GM23248 (cell line): ENCODE data around the gene ROR1. TPM values are rescaled to one million over a fixed set of nuclear protein-coding genes. Genes with fewer than 3 reads are reported as not detected.

Experiments
- DNase-seq: peaks from one replicate; pipeline ENCODE4 v3.0.0-alpha.2; 2015
- H2AFZ ChIP-seq: fragments of 200-600 bp; sonication (generic); 2 replicates; pipeline ENCODE4 v1.6.1; 2016; ENCODE audit warnings: antibody characterized with exemption
- H3F3A ChIP-seq: fragments of 200-600 bp; sonication (generic); 2 replicates; pipeline ENCODE4 v1.6.1; 2016; ENCODE audit warnings: mild to moderate bottlenecking, antibody characterized with exemption, mixed run types; ENCODE audit not compliant: insufficient read depth
- H3K27ac ChIP-seq: fragments of 200-600 bp; sonication (generic); 2 replicates; pipeline ENCODE4 v1.5.1; 2016; ENCODE audit warnings: mild to moderate bottlenecking
- H3K27me3 ChIP-seq: fragments of 200-600 bp; sonication (generic); replicated peaks from 2 replicates; pipeline ENCODE4 v1.6.1; 2016; ENCODE audit warnings: mild to moderate bottlenecking; ENCODE audit not compliant: insufficient read depth
- H3K36me3 ChIP-seq: fragments of 200-600 bp; sonication (generic); 2 replicates; pipeline ENCODE4 v1.6.1; 2016; ENCODE audit warnings: low read depth, mild to moderate bottlenecking
- H3K4me1 ChIP-seq: fragments of 200-600 bp; sonication (generic); 2 replicates; pipeline ENCODE4 v1.6.1; 2016; ENCODE audit warnings: mild to moderate bottlenecking; ENCODE audit not compliant: insufficient read depth
- H3K4me2 ChIP-seq: fragments of 200-600 bp; sonication (generic); one replicate; pipeline ENCODE4 v1.6.1; 2016; ENCODE audit warnings: mild to moderate bottlenecking; ENCODE audit not compliant: unreplicated experiment
- H3K4me3 ChIP-seq: fragments of 200-600 bp; sonication (generic); 2 replicates; pipeline ENCODE4 v1.5.1; 2016; ENCODE audit warnings: mild to moderate bottlenecking
- H3K79me2 ChIP-seq: fragments of 200-600 bp; sonication (generic); 2 replicates; pipeline ENCODE4 v1.6.1; 2016; ENCODE audit warnings: mild to moderate bottlenecking; ENCODE audit not compliant: insufficient read depth
- H3K9ac ChIP-seq: fragments of 200-600 bp; sonication (generic); 2 replicates; pipeline ENCODE4 v1.6.1; 2016; ENCODE audit warnings: mild to moderate bottlenecking
- H3K9me2 ChIP-seq: fragments of 200-600 bp; sonication (generic); 2 replicates; pipeline ENCODE4 v1.6.1; 2016; ENCODE audit warnings: mixed run types, mild to moderate bottlenecking, moderate library complexity; ENCODE audit not compliant: insufficient read depth
- H3K9me3 ChIP-seq: fragments of 200-600 bp; sonication (generic); one replicate; pipeline ENCODE4 v1.6.1; 2017; ENCODE audit warnings: low read depth
- H4K20me1 ChIP-seq: fragments of 200-600 bp; sonication (generic); 2 replicates; pipeline ENCODE4 v1.6.0; 2016; ENCODE audit not compliant: insufficient read depth
- EZH2 ChIP-seq: fragments of 200-600 bp; sonication (generic); IDR thresholded peaks from 2 replicates; pipeline ENCODE4 v1.6.1; 2018; ENCODE audit warnings: antibody characterized with exemption, mild to moderate bottlenecking; ENCODE audit not compliant: insufficient read depth, poor library complexity, severe bottlenecking
- EZH2phosphoT487 ChIP-seq: fragments of 200-600 bp; sonication (generic); IDR thresholded peaks from 2 replicates; pipeline ENCODE4 v1.6.1; 2018; ENCODE audit warnings: antibody characterized with exemption, moderate library complexity, mild to moderate bottlenecking, low read depth; ENCODE audit not compliant: insufficient read depth
- WGBS, 2 experiments: methylation state at CpG; one replicate each; pipeline ENCODE4 v1.1.6; 2015 to 2017; ENCODE audit warnings: low lambda C conversion rate in 2 of 2, low coverage in 1 of 2; ENCODE audit errors: missing lambda C conversion rate in 2 of 2; 5-methylcytosine and 5-hydroxymethylcytosine counted together
- in situ Hi-C: fragments of 300-500 bp; cut with MboI; formaldehyde crosslinking; loops from 2 replicates; pipeline ENCODE4 v1.15.0; 2020
- polyA plus RNA-seq: library from polyadenylated mRNA; unstranded; fragments of >200 nt; fragmentation: Nextera tagmentation; extraction: Ambion mirVana; gene quantifications from 2 replicates; pipeline ENCODE4 v1.2.1, GENCODE V29; 2016
- total RNA-seq: library from RNA; depleted of rRNA; stranded (reverse); fragments of >200 nt; shearing (Covaris generic); gene quantifications from 2 replicates; pipeline ENCODE4 v1.2.3, GENCODE V29; 2014

ROR1 gene
- total and polyA plus RNA-seq, 2 experiments from 2014 or later: 12.0 to 13.3 TPM

DNA sequence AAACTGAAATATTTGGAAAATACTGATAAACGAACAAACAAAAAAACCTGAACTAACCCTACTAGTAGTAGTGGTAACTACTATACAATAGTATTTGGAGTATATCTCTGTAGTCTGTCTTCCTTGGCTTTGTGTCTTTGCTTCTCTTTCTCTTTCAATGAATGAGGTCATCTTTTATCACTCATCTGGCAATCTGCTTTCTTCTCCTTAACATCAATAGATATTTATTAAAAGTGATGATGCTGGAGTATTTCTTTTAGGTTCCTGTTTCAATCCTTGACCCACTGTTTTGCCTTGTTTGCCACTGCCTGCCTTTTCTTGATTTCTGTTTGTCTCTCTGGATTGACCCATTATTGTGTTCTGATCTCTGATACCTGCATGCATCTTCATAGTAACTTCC, 71.5 kb downstream of the ROR1 start:
- in situ Hi-C loops: no loop called here
- Histone ChIP-seq H3K36me3 (no peaks in the 10 kb centered on the region), H3K4me1 (no peaks in the 10 kb centered on the region), H3K9ac (no peak overlapping the region), H3K9me2 (no peaks in the 10 kb centered on the region), H3K9me3 (no peaks in the 10 kb centered on the region), H3K4me2 (no peak overlapping the region), H4K20me1 (no peaks in the 10 kb centered on the region), H3F3A (no peaks in the 10 kb centered on the region; the same call in 1 of the 2 replicates), H3K27me3 (no peaks in the 10 kb centered on the region), H2AFZ (no peak overlapping the region), H3K4me3 (no peak overlapping the region), H3K79me2 (no peaks in the 10 kb centered on the region), H3K27ac (no peak overlapping the region)
- 84 to 96% methylated on average over 1 of the region's 1 CpG for WGBS, 2 experiments
- no peak for TF ChIP-seq EZH2phosphoT487
- DNase-seq: peak; percentile 11

DNA sequence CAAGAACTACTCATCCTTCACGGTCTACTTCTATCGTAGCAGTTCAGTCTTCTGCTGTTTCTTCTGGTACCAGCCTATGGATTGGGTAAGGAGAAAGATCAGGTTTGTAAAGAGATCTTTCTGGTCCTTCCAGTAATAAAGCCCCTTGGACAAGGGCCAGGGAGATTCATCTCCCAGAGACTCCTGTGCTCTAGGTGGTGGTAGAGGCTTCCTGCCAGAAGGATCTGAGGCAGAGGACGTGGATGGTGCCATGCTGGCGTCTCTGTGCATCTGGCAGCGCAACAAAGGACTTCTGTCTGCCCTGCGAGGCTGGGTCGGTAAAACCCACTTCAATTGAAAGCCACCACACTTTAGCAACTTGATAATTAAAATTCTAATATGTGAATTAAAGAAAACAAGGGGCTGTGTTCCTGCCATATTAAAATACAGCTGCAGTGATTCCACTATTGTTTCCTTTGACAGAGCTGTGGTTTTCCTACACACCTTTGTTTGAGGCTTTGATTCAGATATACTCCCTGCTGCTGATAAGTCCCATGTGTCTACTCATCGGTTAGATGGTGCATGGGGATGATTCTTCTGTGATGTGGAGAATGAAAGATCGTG, 73.6 kb downstream of the ROR1 start:
- Histone ChIP-seq H3K4me3 (no peak overlapping the region), H3K9ac (no peak overlapping the region), H3F3A (no peaks in the 10 kb centered on the region; the same call in 1 of the 2 replicates), H3K79me2 (no peaks in the 10 kb centered on the region), H3K27me3 (no peaks in the 10 kb centered on the region), H3K9me2 (no peaks in the 10 kb centered on the region), H3K4me1 (no peaks in the 10 kb centered on the region), H3K27ac (no peak overlapping the region), H4K20me1 (no peaks in the 10 kb centered on the region), H3K36me3 (no peaks in the 10 kb centered on the region), H3K4me2 (no peak overlapping the region), H2AFZ (no peak overlapping the region), H3K9me3 (no peaks in the 10 kb centered on the region)
- TF ChIP-seq EZH2 (no peak), EZH2phosphoT487 (no peak)
- no peak for DNase-seq
- WGBS, 2 experiments: 90 to 94% methylated on average over 9 of the region's 9 CpGs
- in situ Hi-C loops: no loop called here

DNA sequence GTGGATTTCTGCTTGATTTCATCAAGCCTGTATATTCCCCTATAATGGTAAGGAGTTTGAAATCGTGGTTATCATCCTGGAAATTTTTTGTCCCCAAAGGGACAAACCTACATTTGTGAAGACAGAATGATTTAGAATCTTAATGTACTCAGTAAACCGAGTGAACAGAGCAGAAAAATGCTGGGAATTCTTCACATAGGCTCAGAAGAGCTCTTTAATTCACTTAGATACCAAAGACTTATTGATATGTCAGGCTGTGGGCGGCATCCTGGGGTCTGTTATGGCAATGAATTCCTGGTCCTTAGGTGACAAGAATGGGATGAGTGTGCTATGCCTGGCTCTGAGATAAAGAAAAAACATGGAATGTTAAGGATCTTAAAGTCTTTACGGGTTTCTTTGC, 74.9 kb downstream of the ROR1 start:
- Histone ChIP-seq H4K20me1 (no peaks in the 10 kb centered on the region), H3K36me3 (no peaks in the 10 kb centered on the region), H3K4me2 (no peak overlapping the region), H3K4me1 (no peaks in the 10 kb centered on the region), H3K9me2 (no peaks in the 10 kb centered on the region), H3K9ac (no peak overlapping the region), H2AFZ (no peak overlapping the region), H3K79me2 (0 out of 2 replicates have a peak, but pooled peaks cover 5% of the 10 kb centered on the region), H3K4me3 (no peak overlapping the region), H3K27ac (no peak overlapping the region), H3K27me3 (no peaks in the 10 kb centered on the region), H3K9me3 (no peaks in the 10 kb centered on the region), H3F3A (no peaks in the 10 kb centered on the region; the same call in 1 of the 2 replicates)
- in situ Hi-C loops: no loop called here
- TF ChIP-seq EZH2phosphoT487 (no peak), EZH2 (no peak)
- 67% methylated on average over 4 of the region's 4 CpGs for WGBS, 2 experiments
- DNase-seq: no peak

DNA sequence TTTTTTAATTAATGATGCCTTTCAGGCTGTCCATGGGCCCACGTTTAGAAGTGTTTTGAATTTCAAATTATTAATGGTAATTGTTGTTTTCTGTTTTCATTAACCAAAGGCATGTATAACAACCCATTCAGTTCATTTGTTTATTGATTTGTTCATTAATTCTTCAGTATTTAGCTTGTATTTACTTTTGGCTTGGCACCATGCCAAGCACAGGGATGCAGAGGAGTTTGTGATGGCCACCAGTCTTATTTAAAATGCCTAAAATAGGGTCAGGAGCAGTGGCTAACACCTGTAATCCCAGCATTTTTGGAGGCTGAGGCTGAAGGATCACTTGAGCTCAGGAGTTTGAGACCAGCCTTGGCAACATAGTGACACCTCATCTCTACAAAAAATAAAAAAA, 75.3 kb downstream of the ROR1 start:
- in situ Hi-C loops: no loop called here
- no peaks in the 10 kb centered on the region for H4K20me1 ChIP-seq
- 43 to 47% methylated on average over 1 of the region's 1 CpG for WGBS, 2 experiments

DNA sequence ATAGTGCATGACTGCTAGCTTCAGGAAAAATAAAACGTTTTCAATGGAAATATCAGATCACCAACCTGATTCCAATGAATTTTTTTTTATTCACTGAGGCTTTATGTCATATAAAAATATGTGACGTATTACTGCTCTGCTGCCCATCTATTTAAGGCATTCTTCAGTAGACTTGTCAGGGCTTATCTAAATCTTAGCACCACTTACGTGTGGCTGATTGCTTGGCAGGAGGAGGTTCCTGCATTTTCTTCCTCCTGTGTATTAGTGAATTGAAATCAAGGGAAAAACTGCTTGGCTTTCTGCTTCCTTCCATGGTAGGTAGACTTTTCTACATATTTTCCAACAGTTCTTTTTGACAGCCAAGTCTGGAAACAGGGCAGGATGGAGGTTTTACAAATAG, 80.3 kb downstream of the ROR1 start:
- no peaks in the 10 kb centered on the region for H3K27me3 ChIP-seq
- no peaks in the 10 kb centered on the region for H3K9me3 ChIP-seq
- no peaks in the 10 kb centered on the region for H3K4me1 ChIP-seq
- H2AFZ ChIP-seq: no peak overlapping the region
- peaks cover 25% of the 10 kb centered on the region; the same call in 1 of the 2 replicates for H3K79me2 ChIP-seq
- no peak overlapping the region for H3K4me2 ChIP-seq
- H3K27ac ChIP-seq: no peak overlapping the region
- WGBS, 2 experiments: 55 to 57% methylated on average over 3 of the region's 3 CpGs
- no peaks in the 10 kb centered on the region for H4K20me1 ChIP-seq
- H3F3A ChIP-seq: no peaks in the 10 kb centered on the region
- no peaks in the 10 kb centered on the region for H3K9me2 ChIP-seq
- no peak overlapping the region for H3K4me3 ChIP-seq
- no peaks in the 10 kb centered on the region for H3K36me3 ChIP-seq
- in situ Hi-C loops: no loop called here
- TF ChIP-seq EZH2 (no peak), EZH2phosphoT487 (no peak)
- no peak for DNase-seq
- H3K9ac ChIP-seq: no peak overlapping the region

More for the DNA sequence above, 75.3 kb downstream of the ROR1 start:
- Histone ChIP-seq H3K27me3 (no peaks in the 10 kb centered on the region), H3K36me3 (no peaks in the 10 kb centered on the region), H3K9me2 (no peaks in the 10 kb centered on the region), H3K4me2 (no peak overlapping the region), H3K9ac (no peak overlapping the region), H3K4me1 (no peaks in the 10 kb centered on the region), H3F3A (no peaks in the 10 kb centered on the region; the same call in 1 of the 2 replicates), H2AFZ (no peak overlapping the region), H3K9me3 (no peaks in the 10 kb centered on the region), H3K4me3 (no peak overlapping the region), H3K27ac (no peak overlapping the region), H3K79me2 (0 out of 2 replicates have a peak, but pooled peaks cover 5% of the 10 kb centered on the region)
- TF ChIP-seq EZH2 (no peak), EZH2phosphoT487 (no peak)
- DNase-seq: no peak
